Gastroesophageal sphincter (tissue), 4 donors: ENCODE measurements around the gene ZP4. TPM values are rescaled to one million over a fixed set of nuclear protein-coding genes. Genes with fewer than 3 reads are reported as not detected.

ENCODE experiments used
- ATAC-seq: fragments of 150-250 bp; one replicate; pipeline ENCODE4 v1.9.1; 2016; ENCODE audit warnings: mild to moderate bottlenecking, moderate library complexity
- H3K27ac ChIP-seq, 4 donors: fragments of 200-600 bp; sonication (generic) in 3 of 4; 1 replicate in 3 of 4; 2 replicates in 1 of 4; pipeline ENCODE4 v1.5.1; 2016 to 2019
- H3K27me3 ChIP-seq: fragments of 200-600 bp; sonication (generic); one replicate; pipeline ENCODE4 v1.5.1; 2019
- H3K36me3 ChIP-seq, 2 donors: fragments of 200-600 bp; sonication (generic); one replicate each; pipeline ENCODE4 v1.5.1; 2019; ENCODE audit warnings: control low read depth in 1 of 2
- H3K4me1 ChIP-seq, 3 donors: fragments of 200-600 bp; sonication (generic); 1 replicate in 2 of 3; 2 replicates in 1 of 3; pipeline ENCODE4 v1.5.1; 2016 to 2019; ENCODE audit warnings: control low read depth in 2 of 3
- H3K4me3 ChIP-seq, 2 donors: fragments of 200-600 bp; sonication (generic); one replicate each; pipeline ENCODE4 v1.5.1; 2019; ENCODE audit warnings: mild to moderate bottlenecking in 1 of 2, moderate library complexity in 1 of 2
- H3K9me3 ChIP-seq, 3 donors: fragments of 200-600 bp; sonication (generic); one replicate each; pipeline ENCODE4 v1.5.1; 2017 to 2019; ENCODE audit warnings: control low read depth in 2 of 3
- EP300 ChIP-seq: sonication (generic); formaldehyde crosslinking; IDR thresholded peaks from one replicate; pipeline ENCODE4 v1.6.1; 2017; ENCODE audit warnings: antibody characterized with exemption, mild to moderate bottlenecking
- POLR2A ChIP-seq, 2 donors: fragments of 450-650 bp; IDR thresholded peaks; one replicate each; pipeline ENCODE4 v1.6.1; 2017; ENCODE audit warnings: antibody characterized with exemption in 2 of 2, mild to moderate bottlenecking in 2 of 2, moderate library complexity in 1 of 2
- POLR2AphosphoS5 ChIP-seq: sonication (generic); formaldehyde crosslinking; IDR thresholded peaks from one replicate; pipeline ENCODE4 v1.6.1; 2017; ENCODE audit warnings: antibody characterized with exemption
- WGBS, 2 donors: methylation state at CpG; one replicate each; pipeline ENCODE4 v1.1.5; 2018; ENCODE audit warnings: low coverage in 1 of 2; 5-methylcytosine and 5-hydroxymethylcytosine counted together
- total RNA-seq, 4 donors: library from RNA; depleted of rRNA; stranded (reverse); fragments of >200 nt; gene quantifications; one replicate each; pipeline ENCODE4 v1.1.0, GENCODE V29; 2016
- TF ChIP-seq, protein P1 (sequence below), 4 experiments: fragments of 200-600 bp in 2 of 4; fragments of 450-650 bp in 2 of 4; sonication (generic) in 1 of 4; IDR thresholded peaks; one replicate each; pipeline ENCODE4 v1.5.1; 2017 to 2019; ENCODE audit warnings: antibody characterized with exemption in 4 of 4, mild to moderate bottlenecking in 2 of 4, moderate library complexity in 2 of 4

Gene ZP4, protein sequence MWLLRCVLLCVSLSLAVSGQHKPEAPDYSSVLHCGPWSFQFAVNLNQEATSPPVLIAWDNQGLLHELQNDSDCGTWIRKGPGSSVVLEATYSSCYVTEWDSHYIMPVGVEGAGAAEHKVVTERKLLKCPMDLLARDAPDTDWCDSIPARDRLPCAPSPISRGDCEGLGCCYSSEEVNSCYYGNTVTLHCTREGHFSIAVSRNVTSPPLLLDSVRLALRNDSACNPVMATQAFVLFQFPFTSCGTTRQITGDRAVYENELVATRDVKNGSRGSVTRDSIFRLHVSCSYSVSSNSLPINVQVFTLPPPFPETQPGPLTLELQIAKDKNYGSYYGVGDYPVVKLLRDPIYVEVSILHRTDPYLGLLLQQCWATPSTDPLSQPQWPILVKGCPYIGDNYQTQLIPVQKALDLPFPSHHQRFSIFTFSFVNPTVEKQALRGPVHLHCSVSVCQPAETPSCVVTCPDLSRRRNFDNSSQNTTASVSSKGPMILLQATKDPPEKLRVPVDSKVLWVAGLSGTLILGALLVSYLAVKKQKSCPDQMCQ
- total RNA-seq, result not detected

DNA sequence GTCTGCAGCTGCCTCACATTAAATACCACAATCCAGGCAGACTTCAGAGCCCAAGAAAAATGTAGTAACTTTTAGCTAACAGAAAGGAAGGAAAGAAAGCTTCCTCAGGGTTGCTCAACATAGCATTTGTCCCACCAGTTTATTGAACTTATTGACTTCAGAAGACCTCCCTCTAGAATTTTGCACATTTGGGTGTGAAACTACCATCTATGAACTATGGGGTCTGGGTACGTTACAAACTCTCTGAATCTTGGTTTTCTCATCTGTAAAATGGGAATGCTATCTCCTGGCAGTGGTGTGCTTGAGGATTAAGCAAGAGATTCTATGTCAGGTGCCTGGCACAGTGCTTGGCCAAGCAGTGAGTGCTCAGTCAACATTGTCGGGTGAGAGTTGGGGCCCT lies at the start of gene ZP4:
TSS of gene ZP4 (minus strand) at position 101 of the 400 bp plus-strand sequence. CDS start 287 bp downstream, outside the sequence.
- no peak within 1 kb of the TSS for H3K27ac ChIP-seq
- H3K4me1 ChIP-seq, result no peaks in the 10 kb centered on the region
- WGBS, 2 donors, result 79 to 100% methylated on average over 2 of the region's 2 CpGs
- H3K27me3 ChIP-seq, result peaks cover 6% of the 10 kb centered on the region
- H3K36me3 ChIP-seq, result no peaks in the 10 kb centered on the region
- no peaks in the 10 kb centered on the region for H3K9me3 ChIP-seq
- no peak for ATAC-seq
- TF ChIP-seq, protein P1, sequence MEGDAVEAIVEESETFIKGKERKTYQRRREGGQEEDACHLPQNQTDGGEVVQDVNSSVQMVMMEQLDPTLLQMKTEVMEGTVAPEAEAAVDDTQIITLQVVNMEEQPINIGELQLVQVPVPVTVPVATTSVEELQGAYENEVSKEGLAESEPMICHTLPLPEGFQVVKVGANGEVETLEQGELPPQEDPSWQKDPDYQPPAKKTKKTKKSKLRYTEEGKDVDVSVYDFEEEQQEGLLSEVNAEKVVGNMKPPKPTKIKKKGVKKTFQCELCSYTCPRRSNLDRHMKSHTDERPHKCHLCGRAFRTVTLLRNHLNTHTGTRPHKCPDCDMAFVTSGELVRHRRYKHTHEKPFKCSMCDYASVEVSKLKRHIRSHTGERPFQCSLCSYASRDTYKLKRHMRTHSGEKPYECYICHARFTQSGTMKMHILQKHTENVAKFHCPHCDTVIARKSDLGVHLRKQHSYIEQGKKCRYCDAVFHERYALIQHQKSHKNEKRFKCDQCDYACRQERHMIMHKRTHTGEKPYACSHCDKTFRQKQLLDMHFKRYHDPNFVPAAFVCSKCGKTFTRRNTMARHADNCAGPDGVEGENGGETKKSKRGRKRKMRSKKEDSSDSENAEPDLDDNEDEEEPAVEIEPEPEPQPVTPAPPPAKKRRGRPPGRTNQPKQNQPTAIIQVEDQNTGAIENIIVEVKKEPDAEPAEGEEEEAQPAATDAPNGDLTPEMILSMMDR (IDR thresholded peaks at IDR 0.05), result no peak
- TF ChIP-seq POLR2AphosphoS5 (no peak), POLR2A (IDR thresholded peaks at IDR 0.05) (no peak), EP300 (no peak)
- no peak within 1 kb of the TSS for H3K4me3 ChIP-seq

DNA sequence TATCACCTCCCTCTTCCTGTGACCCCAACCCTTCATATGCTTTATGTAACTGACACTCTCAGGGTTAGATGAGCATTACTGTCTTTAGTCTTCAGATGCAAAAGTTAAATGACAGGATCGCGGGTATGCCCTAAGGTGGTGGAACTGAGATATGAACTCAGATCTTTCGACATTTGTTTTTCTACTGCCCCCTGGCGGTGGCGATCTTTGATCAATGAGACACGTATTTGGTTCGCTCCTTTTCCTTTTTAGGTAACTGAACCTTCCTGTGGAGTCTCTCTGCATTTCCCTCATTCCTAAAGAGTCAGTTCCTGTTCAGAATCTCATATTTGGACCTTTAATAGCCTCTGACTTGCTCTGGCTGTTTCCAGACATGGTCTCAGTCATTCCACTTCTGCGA lies 47.8 kb upstream of the ZP4 start:
- Histone ChIP-seq H3K36me3 (no peaks in the 10 kb centered on the region), H3K4me1 (no peaks in the 10 kb centered on the region), H3K4me3 (no peak overlapping the region), H3K27ac (no peak overlapping the region), H3K9me3 (no peaks in the 10 kb centered on the region), H3K27me3 (no peaks in the 10 kb centered on the region)
- WGBS, 2 donors, result 68 to 78% methylated on average over 7 to 8 of the region's 8 CpGs
- no peak for ATAC-seq
- no peak for TF ChIP-seq POLR2A (IDR thresholded peaks at IDR 0.05)
- TF ChIP-seq EP300, result no peak
- no peak for TF ChIP-seq POLR2AphosphoS5
- TF ChIP-seq, protein P1 (IDR thresholded peaks at IDR 0.05), result no peak

DNA sequence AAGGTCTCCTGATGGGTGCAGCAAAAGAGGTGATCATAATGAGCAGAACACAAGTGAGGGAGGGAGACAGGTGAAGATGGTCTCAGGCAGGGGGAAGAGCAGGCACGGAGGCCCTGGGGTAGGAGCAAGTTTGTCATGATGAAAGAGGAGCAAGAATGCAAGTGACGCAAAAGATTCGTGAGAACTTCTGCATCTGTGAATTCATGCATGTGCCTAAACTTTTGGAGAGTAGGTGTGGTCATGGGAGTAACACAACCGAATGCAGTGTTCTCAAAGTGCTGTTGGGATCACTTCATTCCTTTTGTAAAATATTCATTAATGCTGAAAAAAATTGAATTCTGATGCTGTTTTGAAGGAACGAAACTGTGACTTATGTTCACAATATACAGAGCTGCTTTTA lies 47.3 kb upstream of the ZP4 start:
- TF ChIP-seq EP300 (no peak), POLR2A (IDR thresholded peaks at IDR 0.05) (no peak), POLR2AphosphoS5 (no peak)
- TF ChIP-seq, protein P1 (IDR thresholded peaks at IDR 0.05), result no peak
- H3K4me1 ChIP-seq, result no peaks in the 10 kb centered on the region
- no peak overlapping the region for H3K4me3 ChIP-seq
- WGBS, 2 donors, result 87 to 91% methylated on average over 4 to 5 of the region's 5 CpGs
- no peaks in the 10 kb centered on the region for H3K27me3 ChIP-seq
- no peaks in the 10 kb centered on the region for H3K36me3 ChIP-seq
- H3K27ac ChIP-seq, result no peak overlapping the region
- ATAC-seq, result no peak
- H3K9me3 ChIP-seq, result no peaks in the 10 kb centered on the region

DNA sequence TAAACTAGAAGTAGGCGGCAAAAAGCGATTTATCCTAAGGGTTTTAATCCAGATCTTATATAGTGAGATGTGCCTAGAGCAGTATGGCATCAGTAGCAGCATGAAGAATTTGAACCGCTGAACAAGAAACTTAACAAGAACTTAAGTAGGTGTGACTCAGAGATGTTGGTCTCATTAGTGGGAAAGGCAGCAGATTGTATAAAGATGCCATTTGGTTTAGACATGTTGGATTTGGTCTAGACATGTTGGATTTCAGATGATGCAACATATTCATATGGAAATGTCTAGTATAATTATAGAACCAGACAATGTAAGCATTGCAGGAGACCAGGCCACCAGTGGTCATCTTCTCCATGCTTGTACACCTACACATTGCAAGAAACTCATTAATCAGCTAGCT lies 42.1 kb upstream of the ZP4 start:
- Histone ChIP-seq H3K4me3 (no peak overlapping the region), H3K36me3 (no peaks in the 10 kb centered on the region), H3K27ac (no peak overlapping the region), H3K4me1 (no peaks in the 10 kb centered on the region), H3K9me3 (no peaks in the 10 kb centered on the region), H3K27me3 (no peaks in the 10 kb centered on the region)
- TF ChIP-seq EP300 (no peak), POLR2A (IDR thresholded peaks at IDR 0.05) (no peak), POLR2AphosphoS5 (no peak)
- TF ChIP-seq, protein P1 (IDR thresholded peaks at IDR 0.05), result no peak
- WGBS, 2 donors, result 100% methylated on average over 2 to 3 of the region's 3 CpGs
- ATAC-seq, result no peak

DNA sequence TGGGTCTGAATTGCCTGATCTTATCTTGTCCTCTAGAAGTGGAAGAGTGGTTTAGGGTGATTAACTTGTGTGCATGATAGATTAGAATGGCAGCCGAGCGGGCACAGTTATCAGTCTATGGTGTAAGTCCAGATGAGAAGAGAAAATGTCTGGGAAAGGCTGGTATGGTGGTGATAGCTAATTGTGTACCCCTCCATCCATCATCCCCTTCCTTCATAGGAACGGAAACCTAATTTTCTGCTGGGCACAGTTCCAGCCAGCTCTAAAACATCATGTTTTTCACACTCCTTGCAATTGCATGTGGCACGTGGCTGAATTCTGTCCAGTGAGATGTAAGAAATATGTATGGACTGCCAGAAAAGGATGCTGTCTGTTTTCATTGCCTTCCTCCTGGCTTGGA lies 40.9 kb upstream of the ZP4 start:
- Histone ChIP-seq H3K4me1 (no peaks in the 10 kb centered on the region), H3K27me3 (no peaks in the 10 kb centered on the region), H3K4me3 (no peak overlapping the region), H3K27ac (no peak overlapping the region), H3K9me3 (no peaks in the 10 kb centered on the region), H3K36me3 (no peaks in the 10 kb centered on the region)
- WGBS, 2 donors, result 48 to 52% methylated on average over 3 to 4 of the region's 4 CpGs
- TF ChIP-seq POLR2A (IDR thresholded peaks at IDR 0.05), result no peak
- TF ChIP-seq, protein P1 (IDR thresholded peaks at IDR 0.05), result no peak
- TF ChIP-seq POLR2AphosphoS5, result no peak
- TF ChIP-seq EP300, result no peak
- no peak for ATAC-seq
